ENCODE results near the gene ORC5.
"Not testable (repeated sequence)": the region's sequence is repeated elsewhere in the genome, so short reads cannot be mapped to it uniquely, and the experiment has no call there.

Gene ORC5

DNA sequence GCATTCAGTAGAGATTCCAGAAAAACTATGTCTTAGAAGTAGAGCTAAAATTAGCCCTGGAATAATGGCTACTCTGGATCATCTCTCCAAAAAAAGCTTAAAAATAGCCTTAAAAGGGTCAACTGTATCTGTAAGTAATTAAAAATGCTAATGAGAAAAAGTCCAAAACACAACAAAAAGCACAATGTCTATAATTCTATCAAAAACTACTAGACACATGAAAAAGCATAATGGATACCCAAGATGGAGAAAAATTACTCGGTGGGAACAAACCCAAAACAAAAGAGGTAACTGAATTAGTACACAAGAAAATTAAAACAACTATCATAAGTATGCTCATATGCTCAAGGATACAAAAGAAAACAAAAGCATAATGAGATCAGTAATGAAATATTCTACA is 15.4 kb downstream of the ORC5 start:
- no peak for DNase-seq (ENCODE audit: low read depth in 2 of 2, low spot score in 1 of 2)

DNA sequence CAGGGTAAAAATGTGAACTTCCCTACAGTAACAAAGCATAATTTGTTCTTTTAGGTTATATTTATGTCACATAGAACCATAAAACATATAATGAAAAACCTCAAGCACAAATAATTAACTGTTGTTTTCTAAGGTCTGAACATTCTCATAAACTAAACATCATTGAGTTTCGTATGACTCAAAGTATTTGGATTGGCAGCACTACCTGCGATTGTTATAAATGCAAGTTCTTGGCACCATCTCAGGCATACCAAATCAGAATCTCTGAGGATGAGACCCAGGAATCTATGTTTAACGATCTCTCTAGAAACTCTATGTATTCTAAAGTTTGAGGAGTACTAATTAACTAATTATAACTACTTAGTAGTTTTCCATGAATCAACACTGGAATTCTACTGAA is 22.5 kb downstream of the ORC5 start:
- no peak for DNase-seq (ENCODE audit: low read depth in 2 of 2, low spot score in 1 of 2)

GRCh38 chr7:104179178-104179577 is 28.6 kb downstream of the ORC5 start:
- no peak for DNase-seq (ENCODE audit: low read depth in 2 of 2, low spot score in 1 of 2)

DNA sequence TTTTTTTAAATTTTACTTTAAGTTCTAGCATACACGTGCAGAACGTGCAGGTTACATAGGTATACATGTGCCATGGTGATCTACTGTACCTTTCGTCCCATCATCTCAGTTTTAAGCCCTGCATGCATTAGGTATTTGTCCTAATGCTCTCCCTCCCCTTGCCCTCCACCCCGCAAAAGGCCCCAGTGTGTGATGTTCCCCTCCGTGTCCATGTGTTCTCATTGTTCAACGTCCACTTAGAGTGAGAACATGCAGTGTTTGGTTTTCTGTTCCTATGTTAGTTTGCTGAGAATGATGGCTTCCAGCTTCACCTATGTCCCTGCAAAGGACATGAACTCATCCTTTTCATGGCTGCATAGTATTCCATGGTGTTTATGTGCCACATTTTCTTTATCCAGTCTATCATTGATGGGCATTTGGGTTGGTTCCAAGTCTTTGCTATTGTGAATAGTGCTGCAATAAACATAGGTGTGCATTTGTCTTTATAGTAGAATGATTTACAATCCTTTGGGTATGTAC is 30.2 kb downstream of the ORC5 start:
- DNase-seq (ENCODE audit: low read depth in 2 of 2, low spot score in 1 of 2) = not testable (repeated sequence)

DNA sequence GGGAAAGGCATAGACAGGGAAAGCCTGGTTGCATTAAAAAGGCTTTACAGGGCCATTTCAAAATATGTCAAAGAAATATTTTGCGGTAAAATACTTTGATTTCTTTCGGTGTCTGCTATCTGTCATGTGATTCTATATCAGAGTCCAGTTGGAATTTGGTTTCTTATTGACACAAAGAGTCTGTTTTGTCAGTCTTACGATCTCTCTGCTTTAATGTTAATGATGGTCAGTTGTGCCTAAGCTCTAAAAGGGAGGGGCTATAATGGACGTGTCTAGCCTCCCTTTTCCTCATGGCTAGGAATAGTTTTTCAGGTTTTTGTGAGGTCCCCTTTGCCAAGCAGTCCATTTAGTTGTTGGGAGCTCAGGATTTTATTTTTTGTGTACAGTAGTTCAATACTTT is 31.5 kb downstream of the ORC5 start:
- DNase-seq (ENCODE audit: low read depth in 2 of 2, low spot score in 1 of 2) = no peak

DNA sequence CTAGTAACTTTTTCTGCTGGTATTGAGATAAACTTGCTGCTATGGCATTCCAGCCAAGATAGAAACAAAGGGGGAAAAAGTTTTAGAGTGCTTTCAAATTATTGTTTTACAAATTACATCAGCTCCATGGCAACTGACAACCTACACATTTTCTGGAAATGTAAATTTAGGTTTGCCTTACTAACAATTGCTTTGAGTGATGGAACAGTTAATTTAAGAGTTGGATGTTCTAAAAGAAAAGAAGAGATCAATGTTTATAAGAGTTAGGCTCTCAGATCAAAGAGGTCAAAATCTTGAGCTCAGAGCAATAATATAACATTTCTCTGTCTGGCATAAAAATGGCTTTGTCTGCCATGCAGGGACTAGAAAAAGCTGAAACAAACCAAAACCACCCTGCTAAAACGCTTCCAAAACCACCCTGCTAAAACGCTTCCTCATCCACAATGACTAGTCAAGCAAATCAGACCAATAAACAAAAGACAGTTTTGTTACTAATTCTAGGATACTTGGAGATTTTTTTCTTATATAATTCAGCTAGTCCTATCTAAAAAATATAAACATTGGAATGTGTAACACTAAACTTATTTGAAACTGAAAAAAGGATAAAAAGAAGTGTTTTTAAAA is 32.3 kb downstream of the ORC5 start:
- DNase-seq (ENCODE audit: low read depth in 2 of 2, low spot score in 1 of 2) = no peak

DNA sequence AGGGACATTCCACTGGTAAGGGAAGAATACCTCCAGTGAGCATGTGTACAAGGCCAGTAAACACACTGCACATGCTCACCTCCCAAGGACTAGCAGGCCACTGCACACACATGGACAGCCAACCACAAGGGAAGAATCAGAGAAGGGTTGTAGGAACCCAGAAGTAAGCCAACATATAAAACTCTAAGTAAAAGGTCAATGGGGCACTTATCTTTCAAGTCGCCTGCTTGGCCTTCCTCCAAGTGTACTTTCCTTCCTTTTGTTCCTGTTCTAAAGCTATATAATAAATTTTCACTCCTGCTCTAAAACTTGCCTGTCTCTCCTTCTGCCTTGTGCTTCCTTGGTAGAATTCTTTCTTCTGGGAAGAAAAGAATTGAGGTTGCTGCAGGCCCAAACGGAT is 33.0 kb downstream of the ORC5 start:
- no peak for DNase-seq (ENCODE audit: low read depth in 2 of 2, low spot score in 1 of 2)

- DNase-seq (ENCODE audit: low read depth in 2 of 2, low spot score in 1 of 2) = no peak
Measured at GRCh38 chr7:104162081-104162480, 45.7 kb downstream of the ORC5 start.

GRCh38 chr7:104161244-104161643 is 46.6 kb downstream of the ORC5 start:
- DNase-seq (ENCODE audit: low read depth in 2 of 2, low spot score in 1 of 2) = no peak

- no peak for DNase-seq (ENCODE audit: low read depth in 2 of 2, low spot score in 1 of 2)
Measured at GRCh38 chr7:104160375-104160774, 47.4 kb downstream of the ORC5 start.

DNA sequence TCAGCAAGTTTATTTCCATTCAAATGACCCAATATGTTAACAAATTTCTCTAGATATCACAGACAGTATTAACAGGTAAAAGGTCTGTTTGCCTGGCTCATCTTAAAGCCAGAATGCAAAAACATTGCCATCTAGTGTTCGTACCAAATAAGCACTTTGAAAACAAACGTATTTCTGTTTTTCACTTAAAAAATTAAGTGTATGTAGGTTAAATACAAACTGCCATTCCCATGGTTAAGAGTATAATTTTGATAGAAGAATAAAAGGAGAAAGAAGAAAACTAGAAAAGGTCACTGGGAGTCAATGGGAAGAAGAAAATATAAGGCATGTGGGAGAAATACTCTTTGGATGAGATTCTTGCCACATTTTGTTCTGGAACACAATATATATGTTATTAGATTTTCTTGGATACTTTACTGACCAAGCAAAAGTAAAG is 51.0 kb downstream of the ORC5 start:
- DNase-seq (ENCODE audit: low read depth in 2 of 2, low spot score in 1 of 2) = no peak

DNA sequence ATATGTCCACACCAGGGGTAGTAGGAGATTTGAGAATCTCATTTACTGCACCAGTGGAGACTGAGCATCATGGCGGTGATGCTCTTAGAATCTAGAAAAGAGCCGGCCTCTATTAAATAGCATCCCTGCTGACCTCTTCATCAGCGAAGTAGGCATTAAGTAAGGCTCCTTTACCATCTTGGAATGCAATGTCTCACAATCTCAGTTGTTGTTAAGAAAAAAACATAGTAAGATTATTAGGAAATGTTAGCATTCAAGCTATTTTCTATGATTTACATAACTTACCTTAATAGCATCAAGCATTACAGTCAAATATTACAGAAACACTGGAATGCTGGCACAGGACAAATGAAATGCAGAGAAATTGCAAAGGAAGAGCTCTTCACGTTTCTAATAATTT is 54.5 kb downstream of the ORC5 start:
- no peak for DNase-seq (ENCODE audit: low read depth in 2 of 2, low spot score in 1 of 2)

DNA sequence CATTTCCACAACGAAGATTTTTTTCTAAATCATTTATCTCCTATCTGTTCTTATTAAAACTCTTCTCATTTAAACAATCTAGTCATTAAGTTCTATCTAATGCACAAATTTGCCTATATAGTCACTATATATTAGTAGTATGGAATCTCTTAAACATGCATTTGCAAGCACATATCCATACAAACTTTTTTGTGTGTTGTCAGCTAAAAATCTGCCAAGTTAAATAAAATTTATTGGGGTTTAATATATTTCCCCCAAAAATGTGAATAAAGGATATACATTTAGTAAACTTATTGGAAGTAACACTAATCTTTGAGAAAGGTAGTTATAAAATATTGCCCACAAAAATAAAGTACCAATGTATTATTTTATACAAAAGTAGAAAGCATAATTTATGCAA is 55.3 kb downstream of the ORC5 start:
- no peak for DNase-seq (ENCODE audit: low read depth in 2 of 2, low spot score in 1 of 2)

GRCh38 chr7:104150470-104150869 is 57.3 kb downstream of the ORC5 start:
- DNase-seq (ENCODE audit: low read depth in 2 of 2, low spot score in 1 of 2) = no peak

GRCh38 chr7:104149822-104150221 is 58.0 kb downstream of the ORC5 start:
- DNase-seq (ENCODE audit: low read depth in 2 of 2, low spot score in 1 of 2) = no peak

GRCh38 chr7:104142147-104142546 is 65.7 kb downstream of the ORC5 start:
- DNase-seq (ENCODE audit: low read depth in 2 of 2, low spot score in 1 of 2) = no peak

DNA sequence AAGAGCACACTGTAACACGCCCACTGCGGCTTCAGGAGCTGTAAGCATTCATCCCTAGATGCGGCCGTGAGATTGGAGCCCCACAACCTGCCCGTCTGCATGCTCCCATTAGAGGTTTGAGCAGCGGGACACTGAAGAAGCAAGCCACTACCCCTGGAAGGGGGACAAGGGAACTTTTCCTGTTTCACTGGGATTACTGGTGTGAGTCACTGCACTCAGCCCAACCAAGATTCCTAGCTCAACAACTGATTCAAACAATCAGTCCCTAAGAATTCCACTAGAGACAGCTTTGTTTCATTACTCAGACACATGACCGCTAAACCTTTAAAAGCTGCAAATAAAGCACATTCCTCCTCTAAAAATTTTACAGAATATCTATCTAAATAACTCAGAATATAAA is 69.8 kb downstream of the ORC5 start:
- no peak for DNase-seq (ENCODE audit: low read depth in 2 of 2, low spot score in 1 of 2)

DNA sequence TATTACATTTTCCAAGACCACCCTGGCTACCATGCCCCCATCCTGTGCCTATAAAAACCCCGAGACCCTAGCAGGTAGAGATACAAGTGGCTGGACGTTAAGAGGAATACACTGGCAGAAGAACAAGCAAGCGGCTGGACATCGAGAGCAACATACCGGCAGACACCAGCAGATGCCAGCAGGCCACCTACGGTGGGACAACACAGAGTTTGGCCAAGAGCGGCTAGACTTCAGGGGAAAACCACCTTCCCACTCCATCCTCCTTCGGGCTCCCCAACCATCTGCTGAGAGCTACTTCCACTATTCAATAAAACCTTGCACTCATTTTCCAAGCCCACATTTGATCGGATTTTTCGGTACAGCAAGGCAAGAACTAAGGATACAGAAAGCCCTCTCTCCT is 70.3 kb downstream of the ORC5 start:
- DNase-seq (ENCODE audit: low read depth in 2 of 2, low spot score in 1 of 2) = no peak

GRCh38 chr7:104136981-104137380 is 70.8 kb downstream of the ORC5 start:
- DNase-seq (ENCODE audit: low read depth in 2 of 2, low spot score in 1 of 2) = no peak

GRCh38 chr7:104136561-104136960 is 71.3 kb downstream of the ORC5 start:
- no peak for DNase-seq (ENCODE audit: low read depth in 2 of 2, low spot score in 1 of 2)

GRCh38 chr7:104135760-104136558 is 71.9 kb downstream of the ORC5 start:
- DNase-seq (ENCODE audit: low read depth in 2 of 2, low spot score in 1 of 2) = no peak

GRCh38 chr7:104133238-104133637 is 74.6 kb downstream of the ORC5 start:
- DNase-seq (ENCODE audit: low read depth in 2 of 2, low spot score in 1 of 2) = no peak

- DNase-seq (ENCODE audit: low read depth in 2 of 2, low spot score in 1 of 2) = no peak
Measured at GRCh38 chr7:104130726-104131125, 77.1 kb downstream of the ORC5 start.

Measured in stimulated activated CD8-positive, alpha-beta memory T cell treated with anti-CD3 and anti-CD28 coated beads, Interleukin-4, amount 100 ng/mL, for 1 hour (primary cell).